GM12892 (cell line): ENCODE data around the gene ABCC5.

Experiments
- POLR2A ChIP-seq: IDR thresholded peaks from 2 replicates; pipeline ENCODE4 v1.6.1; 2011; ENCODE audit warnings: low read depth, low read length, control low read depth
- POLR2AphosphoS5 ChIP-seq: IDR thresholded peaks from 2 replicates; pipeline ENCODE4 v1.6.1; 2011; ENCODE audit warnings: low read depth, low read length, control low read depth

DNA sequence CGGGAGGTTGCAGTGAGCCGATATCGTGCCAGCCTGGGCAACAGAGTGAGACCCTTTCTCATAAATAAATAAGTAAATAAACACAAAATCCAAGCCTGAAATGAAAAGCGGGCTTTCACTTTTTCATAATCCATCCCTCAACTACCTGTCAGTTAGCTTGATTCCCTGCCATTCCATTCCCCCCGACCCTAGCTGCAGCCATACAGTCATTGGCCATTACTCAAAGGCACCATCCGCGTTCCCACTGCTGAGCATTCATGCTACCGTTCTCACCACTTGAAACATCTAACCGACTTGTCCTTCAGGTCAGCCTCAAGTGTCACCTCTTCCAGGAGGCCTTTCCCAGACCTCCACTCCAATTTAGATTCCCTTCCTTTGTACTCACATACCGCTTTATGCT is 131.9 kb downstream of the ABCC5 start:
- TF ChIP-seq POLR2A (no peak), POLR2AphosphoS5 (no peak)
